ENCODE results near the gene PCGF1. TPM values are rescaled to one million over a fixed set of nuclear protein-coding genes. Genes with fewer than 3 reads are reported as not detected.
A peak's percentile ranks its signal among the peaks of the same experiment; 100 is the strongest.
"Not testable (repeated sequence)": the region's sequence is repeated elsewhere in the genome, so short reads cannot be mapped to it uniquely, and the experiment has no call there.

Gene PCGF1
- total and polyA plus RNA-seq, 7 donors: 14.3 to 60.3 (median 25.6) TPM

DNA sequence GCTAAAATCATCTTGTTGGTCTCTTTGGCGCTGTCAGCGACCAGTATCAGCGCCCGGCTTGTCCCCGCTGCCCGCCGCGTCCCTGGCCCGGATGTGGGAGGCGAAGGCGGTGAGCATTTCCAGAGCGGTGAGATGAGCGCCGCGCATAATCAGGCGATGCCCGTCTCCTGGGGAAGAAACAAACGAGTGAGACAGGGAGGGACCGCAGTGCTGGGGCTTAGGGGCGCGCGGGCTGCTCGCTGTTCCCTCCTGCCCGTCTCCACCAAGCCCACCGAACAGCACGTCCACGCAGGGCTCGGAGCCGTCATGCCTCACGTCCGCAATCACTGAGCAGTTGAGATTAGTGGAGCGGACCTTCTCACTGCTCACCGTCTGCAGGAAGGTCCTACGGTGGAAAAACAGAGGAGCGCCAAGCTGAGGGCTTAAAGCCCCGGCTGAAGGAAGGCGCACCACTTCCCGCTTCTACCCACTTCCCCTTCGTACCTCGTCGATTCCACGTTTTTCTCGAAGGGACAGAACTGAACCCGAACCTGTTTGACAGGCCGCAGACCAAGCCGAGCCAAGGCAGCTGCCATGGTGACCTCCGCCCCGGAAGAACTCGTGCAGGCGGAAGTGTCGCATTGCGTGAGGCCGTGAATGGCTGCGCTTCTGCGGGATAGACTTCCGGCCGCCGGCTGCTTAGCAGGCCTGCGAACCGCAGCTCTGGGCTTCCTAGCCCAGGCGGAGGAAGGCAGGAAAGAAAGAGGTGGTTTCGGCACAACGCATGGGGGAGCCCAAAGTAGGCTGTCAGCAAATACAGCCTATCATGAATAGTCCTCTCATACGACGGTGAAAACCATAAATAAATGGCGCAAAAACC is 35.2 kb downstream of the PCGF1 start, which contains the start of gene MRPL53:
Gene MRPL53, minus strand, starts transcription at position 595 of the 859 bp plus-strand sequence. Its CDS starts 20 bp downstream, at position 575.
- Histone ChIP-seq H3K36me3 (ENCODE audit: insufficient read depth in 1 of 2, low read depth in 1 of 2) (peaks cover 2 to 31% of the 10 kb centered on the region in 2 donors), H3K4me1 (peaks cover 18% of the 10 kb centered on the region), H3K9me3 (no peaks in the 10 kb centered on the region), H3K27ac (peak within 1 kb of the TSS; percentile 94), H3K4me3 (peak within 1 kb of the TSS; percentile 99), H3K27me3 (ENCODE audit: insufficient read depth in 3 of 3, low read length in 2 of 3) (no peaks in the 10 kb centered on the region)
- 0 to 1% (median 1%) methylated on average over 66 of the region's 66 CpGs for WGBS, 3 donors
- intact Hi-C loops (cut with DNase I): no loop called here
- DNase-seq (peak; percentile 95 to 98), ATAC-seq (peak; percentile 93 to 97 (median 94))
- TF ChIP-seq, protein P1, sequence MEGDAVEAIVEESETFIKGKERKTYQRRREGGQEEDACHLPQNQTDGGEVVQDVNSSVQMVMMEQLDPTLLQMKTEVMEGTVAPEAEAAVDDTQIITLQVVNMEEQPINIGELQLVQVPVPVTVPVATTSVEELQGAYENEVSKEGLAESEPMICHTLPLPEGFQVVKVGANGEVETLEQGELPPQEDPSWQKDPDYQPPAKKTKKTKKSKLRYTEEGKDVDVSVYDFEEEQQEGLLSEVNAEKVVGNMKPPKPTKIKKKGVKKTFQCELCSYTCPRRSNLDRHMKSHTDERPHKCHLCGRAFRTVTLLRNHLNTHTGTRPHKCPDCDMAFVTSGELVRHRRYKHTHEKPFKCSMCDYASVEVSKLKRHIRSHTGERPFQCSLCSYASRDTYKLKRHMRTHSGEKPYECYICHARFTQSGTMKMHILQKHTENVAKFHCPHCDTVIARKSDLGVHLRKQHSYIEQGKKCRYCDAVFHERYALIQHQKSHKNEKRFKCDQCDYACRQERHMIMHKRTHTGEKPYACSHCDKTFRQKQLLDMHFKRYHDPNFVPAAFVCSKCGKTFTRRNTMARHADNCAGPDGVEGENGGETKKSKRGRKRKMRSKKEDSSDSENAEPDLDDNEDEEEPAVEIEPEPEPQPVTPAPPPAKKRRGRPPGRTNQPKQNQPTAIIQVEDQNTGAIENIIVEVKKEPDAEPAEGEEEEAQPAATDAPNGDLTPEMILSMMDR (IDR thresholded peaks at IDR 0.05): no peak

- intact Hi-C loops (cut with DNase I): no loop called here
- H3K27ac ChIP-seq: peak overlapping the region; percentile 94
Measured at GRCh38 chr2:74471332-74472065, 36.0 kb downstream of the PCGF1 start.

GRCh38 chr2:74470742-74471141 is 36.8 kb downstream of the PCGF1 start:
- 89 to 94% (median 91%) methylated on average over 12 of the region's 12 CpGs for WGBS, 3 donors
- H3K27ac ChIP-seq; H3K9me3 ChIP-seq; DNase-seq; ATAC-seq; H3K27me3 ChIP-seq (ENCODE audit: insufficient read depth in 3 of 3, low read length in 2 of 3); intact Hi-C loops (cut with DNase I): not testable (repeated sequence)
- Histone ChIP-seq H3K36me3 (ENCODE audit: insufficient read depth in 1 of 2, low read depth in 1 of 2) (peaks cover 0 to 30% of the 10 kb centered on the region in 2 donors), H3K4me3 (peak overlapping the region; percentile 99), H3K4me1 (peaks cover 22% of the 10 kb centered on the region)

More at GRCh38 chr2:74471332-74472065, 36.0 kb downstream of the PCGF1 start:
- 54 to 63% (median 61%) methylated on average over 16 of the region's 16 CpGs for WGBS, 3 donors
- TF ChIP-seq, protein P1 (IDR thresholded peaks at IDR 0.05): no peak
- ATAC-seq: no peak
- peaks cover 2 to 31% of the 10 kb centered on the region in 2 donors for H3K36me3 ChIP-seq (ENCODE audit: insufficient read depth in 1 of 2, low read depth in 1 of 2)
- DNase-seq: no peak
- no peaks in the 10 kb centered on the region for H3K9me3 ChIP-seq
- H3K4me1 ChIP-seq: peaks cover 18% of the 10 kb centered on the region
- peak overlapping the region; percentile 99 for H3K4me3 ChIP-seq
- H3K27me3 ChIP-seq (ENCODE audit: insufficient read depth in 3 of 3, low read length in 2 of 3): no peaks in the 10 kb centered on the region

DNA sequence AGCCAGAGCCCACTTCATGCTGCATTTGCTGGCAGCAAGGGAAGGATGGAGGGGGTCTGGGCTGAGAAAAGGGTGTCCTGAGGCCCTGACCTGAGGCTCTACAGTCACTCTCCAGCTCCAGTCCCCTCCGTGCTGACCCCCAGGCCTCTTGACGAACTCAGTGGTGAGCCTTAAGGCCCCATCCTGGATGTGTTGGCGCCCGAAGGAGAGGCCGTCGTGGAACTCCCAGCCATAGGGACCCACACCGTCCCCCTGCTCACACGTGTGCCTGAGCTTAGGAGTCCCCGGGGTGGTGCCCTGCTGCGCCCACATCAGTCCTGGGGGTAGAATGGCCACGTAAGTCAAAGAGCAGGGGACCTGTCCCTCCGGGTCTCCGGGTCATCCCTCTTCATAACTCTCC is 43.1 kb downstream of the PCGF1 start:
- ATAC-seq (peak in 2 of 4 donors; percentile 1 to 4), DNase-seq (no peak)
- intact Hi-C loops (cut with DNase I): loop anchor here in 1 of 2 donors (10.0 kb wide), 1 partner anchor 730 kb away; the partner anchor contains the start of gene TPRKB
- Histone ChIP-seq H3K27ac (peak overlapping the region; percentile 84), H3K9me3 (no peaks in the 10 kb centered on the region), H3K4me3 (peak overlapping the region; percentile 83), H3K27me3 (ENCODE audit: insufficient read depth in 3 of 3, low read length in 2 of 3) (no peaks in the 10 kb centered on the region), H3K4me1 (peaks cover 15% of the 10 kb centered on the region), H3K36me3 (ENCODE audit: insufficient read depth in 1 of 2, low read depth in 1 of 2) (peaks cover 3 to 26% of the 10 kb centered on the region in 2 donors)
- 4 to 9% (median 5%) methylated on average over 13 of the region's 13 CpGs for WGBS, 3 donors
- TF ChIP-seq, protein P1 (IDR thresholded peaks at IDR 0.05): no peak

DNA sequence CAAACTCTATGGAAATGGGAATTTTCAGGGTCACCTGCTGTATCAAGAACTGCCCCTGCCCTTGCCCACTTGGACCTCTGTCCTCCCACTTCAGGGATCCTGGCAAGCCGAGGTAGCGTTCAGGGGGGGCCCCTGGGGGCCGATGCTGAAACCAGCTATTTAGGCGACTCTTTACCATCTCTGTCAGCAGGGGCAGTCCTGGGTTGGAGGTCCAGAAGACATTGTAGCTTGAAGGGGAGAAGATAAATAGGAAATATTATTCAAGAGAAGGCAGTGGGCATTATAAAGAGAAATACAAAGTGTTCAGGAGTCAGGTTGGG is 44.7 kb downstream of the PCGF1 start:
- Histone ChIP-seq H3K4me3 (no peak overlapping the region), H3K4me1 (peaks cover 22% of the 10 kb centered on the region), H3K27ac (no peak overlapping the region), H3K9me3 (no peaks in the 10 kb centered on the region), H3K36me3 (ENCODE audit: insufficient read depth in 1 of 2, low read depth in 1 of 2) (peaks cover 3 to 26% of the 10 kb centered on the region in 2 donors), H3K27me3 (ENCODE audit: insufficient read depth in 3 of 3, low read length in 2 of 3) (no peaks in the 10 kb centered on the region)
- no peak for ATAC-seq
- TF ChIP-seq, protein P1 (IDR thresholded peaks at IDR 0.05): no peak
- 71 to 83% (median 76%) methylated on average over 4 of the region's 4 CpGs for WGBS, 3 donors
- no peak for DNase-seq
- intact Hi-C loops (cut with DNase I): loop anchor here in 1 of 2 donors (10.0 kb wide), 1 partner anchor 728 kb away; the partner anchor contains the start of gene TPRKB

Measured in psoas muscle (tissue), 8 donors.